WI38 (cell line): Measurements from ENCODE around the gene SLC2A11.

ENCODE experiments used
- H3K4me3 ChIP-seq: 2 replicates; pipeline ENCODE4 v1.5.1; 2011; ENCODE audit warnings: low read depth, mild to moderate bottlenecking, control low read depth, low read length
- TF ChIP-seq, protein P1 (sequence below): IDR thresholded peaks from 2 replicates; pipeline ENCODE4 v1.5.1; 2012; ENCODE audit warnings: low read depth, mild to moderate bottlenecking, control low read depth, low read length

Gene SLC2A11, protein sequence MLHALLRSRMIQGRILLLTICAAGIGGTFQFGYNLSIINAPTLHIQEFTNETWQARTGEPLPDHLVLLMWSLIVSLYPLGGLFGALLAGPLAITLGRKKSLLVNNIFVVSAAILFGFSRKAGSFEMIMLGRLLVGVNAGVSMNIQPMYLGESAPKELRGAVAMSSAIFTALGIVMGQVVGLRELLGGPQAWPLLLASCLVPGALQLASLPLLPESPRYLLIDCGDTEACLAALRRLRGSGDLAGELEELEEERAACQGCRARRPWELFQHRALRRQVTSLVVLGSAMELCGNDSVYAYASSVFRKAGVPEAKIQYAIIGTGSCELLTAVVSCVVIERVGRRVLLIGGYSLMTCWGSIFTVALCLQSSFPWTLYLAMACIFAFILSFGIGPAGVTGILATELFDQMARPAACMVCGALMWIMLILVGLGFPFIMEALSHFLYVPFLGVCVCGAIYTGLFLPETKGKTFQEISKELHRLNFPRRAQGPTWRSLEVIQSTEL

DNA sequence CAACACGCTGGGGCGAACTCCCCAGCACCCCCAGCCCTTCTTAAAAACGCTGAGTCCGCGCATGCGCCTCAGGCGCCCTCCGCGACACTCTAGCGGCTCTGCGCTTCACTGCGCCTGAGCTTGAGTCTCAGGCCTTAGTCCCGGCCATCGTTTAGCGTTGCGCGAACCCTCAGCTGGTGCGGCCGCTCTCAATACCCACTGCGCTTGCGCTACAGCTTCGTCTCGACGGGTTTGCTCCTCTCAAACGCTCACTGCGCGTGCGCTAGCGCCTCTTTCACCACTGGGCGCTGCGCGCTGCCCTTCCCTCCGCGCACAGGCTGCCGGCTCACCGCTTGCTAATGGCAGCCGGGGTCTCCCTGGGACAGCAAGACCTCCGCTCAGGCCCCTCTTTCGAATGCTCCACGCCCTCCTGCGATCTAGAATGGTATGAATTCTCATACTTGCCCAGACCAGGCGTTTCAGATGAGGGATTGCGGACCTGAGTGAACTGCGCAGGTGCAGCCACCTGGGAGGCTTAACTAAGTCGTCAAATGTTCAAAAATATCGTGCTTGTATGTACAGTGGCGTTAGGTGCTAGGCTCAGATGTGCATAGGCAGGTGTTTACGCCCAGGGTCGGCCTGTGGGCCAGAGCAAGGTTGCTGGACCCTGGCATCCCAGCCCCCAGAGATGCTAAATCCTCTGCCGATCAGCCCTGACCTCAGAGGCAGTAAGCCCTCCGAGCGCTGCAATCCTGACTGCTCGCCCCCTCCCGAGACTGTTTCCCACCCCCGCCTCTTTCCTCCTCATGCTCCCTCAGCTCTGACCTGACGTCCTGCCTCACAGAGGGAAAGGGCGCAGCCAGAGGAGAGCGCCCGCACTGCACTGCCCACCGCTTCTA is at the start of gene SLC2A11:
TSS of gene SLC2A11 (plus strand) at position 270 of the 878 bp plus-strand sequence. CDS start at position 395, 125 bp downstream.
- TF ChIP-seq, protein P1, sequence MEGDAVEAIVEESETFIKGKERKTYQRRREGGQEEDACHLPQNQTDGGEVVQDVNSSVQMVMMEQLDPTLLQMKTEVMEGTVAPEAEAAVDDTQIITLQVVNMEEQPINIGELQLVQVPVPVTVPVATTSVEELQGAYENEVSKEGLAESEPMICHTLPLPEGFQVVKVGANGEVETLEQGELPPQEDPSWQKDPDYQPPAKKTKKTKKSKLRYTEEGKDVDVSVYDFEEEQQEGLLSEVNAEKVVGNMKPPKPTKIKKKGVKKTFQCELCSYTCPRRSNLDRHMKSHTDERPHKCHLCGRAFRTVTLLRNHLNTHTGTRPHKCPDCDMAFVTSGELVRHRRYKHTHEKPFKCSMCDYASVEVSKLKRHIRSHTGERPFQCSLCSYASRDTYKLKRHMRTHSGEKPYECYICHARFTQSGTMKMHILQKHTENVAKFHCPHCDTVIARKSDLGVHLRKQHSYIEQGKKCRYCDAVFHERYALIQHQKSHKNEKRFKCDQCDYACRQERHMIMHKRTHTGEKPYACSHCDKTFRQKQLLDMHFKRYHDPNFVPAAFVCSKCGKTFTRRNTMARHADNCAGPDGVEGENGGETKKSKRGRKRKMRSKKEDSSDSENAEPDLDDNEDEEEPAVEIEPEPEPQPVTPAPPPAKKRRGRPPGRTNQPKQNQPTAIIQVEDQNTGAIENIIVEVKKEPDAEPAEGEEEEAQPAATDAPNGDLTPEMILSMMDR: no peak
- H3K4me3 ChIP-seq: peak within 1 kb of the TSS; percentile 80

GRCh38 chr22:23812378-23812777 is 45.3 kb upstream of the SLC2A11 start:
- TF ChIP-seq, protein P1: no peak
- H3K4me3 ChIP-seq: no peak overlapping the region

DNA sequence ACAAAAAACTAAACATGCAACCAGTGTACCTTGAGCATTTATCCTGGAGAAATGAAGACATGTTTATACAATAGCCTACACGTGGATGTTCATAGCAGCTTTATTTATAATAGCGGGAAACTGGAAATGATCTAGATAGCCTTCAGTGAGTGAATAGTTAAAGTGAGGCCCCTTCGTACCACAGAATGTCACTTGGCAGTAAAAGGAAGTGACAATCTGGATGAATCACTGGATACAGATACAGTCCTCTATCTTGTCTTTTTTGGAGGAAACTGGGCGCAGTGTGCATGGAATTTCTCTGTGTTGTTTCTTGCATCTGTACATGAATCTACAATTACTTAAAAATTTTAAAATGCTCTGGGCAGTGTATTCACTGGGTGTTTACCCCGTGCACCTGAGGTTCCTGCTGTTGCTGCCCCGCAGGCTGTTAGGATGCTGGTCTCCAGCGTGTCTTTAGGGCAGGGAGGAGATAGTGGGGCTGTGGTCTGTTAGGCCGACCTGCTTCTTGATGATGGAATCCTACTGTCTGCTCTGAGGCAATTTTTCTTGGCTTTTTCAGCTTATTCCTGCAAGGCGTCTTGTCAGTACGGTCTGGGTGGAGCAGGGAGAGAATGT is 42.0 kb upstream of the SLC2A11 start:
- H3K4me3 ChIP-seq: no peak overlapping the region
- TF ChIP-seq, protein P1: no peak

- H3K4me3 ChIP-seq: no peak overlapping the region
- TF ChIP-seq, protein P1: no peak
Measured at GRCh38 chr22:23816156-23816976, 41.3 kb upstream of the SLC2A11 start.

- H3K4me3 ChIP-seq: no peak overlapping the region
- TF ChIP-seq, protein P1: no peak
Measured at GRCh38 chr22:23817146-23817545, 40.5 kb upstream of the SLC2A11 start.

DNA sequence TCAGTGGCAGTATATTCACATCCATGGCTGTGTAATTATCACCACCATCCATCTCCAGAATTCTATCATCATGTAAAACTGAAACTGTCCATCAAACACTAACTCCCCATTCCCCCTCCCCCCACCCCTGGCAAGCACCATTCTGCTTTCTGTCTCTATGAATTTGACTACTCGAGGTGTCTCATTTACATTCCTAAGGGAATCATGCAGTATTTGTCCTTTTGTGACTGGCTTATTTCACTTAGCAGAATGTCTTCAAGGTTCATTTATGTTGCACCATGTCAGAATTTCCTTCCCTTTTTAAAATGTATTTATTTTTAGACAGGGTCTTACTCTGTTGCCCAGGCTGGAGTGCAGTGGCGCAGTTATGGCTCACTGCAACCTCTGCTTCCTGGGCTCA is 39.1 kb upstream of the SLC2A11 start:
- TF ChIP-seq, protein P1: no peak
- no peak overlapping the region for H3K4me3 ChIP-seq
